Large intestine (tissue), 3 donors: ENCODE data around the gene GOSR2. TPM values are rescaled to one million over a fixed set of nuclear protein-coding genes. Genes with fewer than 3 reads are reported as not detected.
"Not testable (repeated sequence)": the region's sequence is repeated elsewhere in the genome, so short reads cannot be mapped to it uniquely, and the experiment has no call there.

Experiments used
- DNase-seq, 2 donors: peaks; one replicate each; pipeline versions ENCODE4 v3.0.0 to v3.0.0-alpha.2; 2013
- H3K27ac ChIP-seq: one replicate; pipeline ENCODE4 v1.5.1; 2013; ENCODE audit warnings: low read length
- H3K27me3 ChIP-seq: 2 replicates; pipeline ENCODE4 v1.6.1; 2013; ENCODE audit warnings: low read length; ENCODE audit not compliant: control insufficient read depth, insufficient read depth
- H3K36me3 ChIP-seq: 2 replicates; pipeline ENCODE4 v1.6.1; 2013; ENCODE audit warnings: low read length; ENCODE audit not compliant: control insufficient read depth, insufficient read depth
- H3K4me1 ChIP-seq: one replicate; pipeline ENCODE4 v1.6.1; 2013; ENCODE audit warnings: low read length; ENCODE audit not compliant: control insufficient read depth, insufficient read depth
- H3K4me3 ChIP-seq: one replicate; pipeline ENCODE4 v1.5.1; 2013; ENCODE audit warnings: low read length
- H3K9me3 ChIP-seq: one replicate; pipeline ENCODE4 v1.6.1; 2013; ENCODE audit warnings: mild to moderate bottlenecking, low read depth, low read length, moderate library complexity; ENCODE audit not compliant: control insufficient read depth
- WGBS: methylation state at CpG from one replicate; pipeline ENCODE4 v1.1.5; 2013; ENCODE audit warnings: low lambda C conversion rate; ENCODE audit not compliant: insufficient coverage; 5-methylcytosine and 5-hydroxymethylcytosine counted together
- polyA plus RNA-seq: library from polyadenylated mRNA; unstranded; fragments of 120-200 nt; gene quantifications from one replicate; pipeline ENCODE4 v1.2.1, GENCODE V29; 2013

Gene GOSR2
- polyA plus RNA-seq, 1 donor, result 103 TPM

GRCh38 chr17:46953191-46953590 is 30.2 kb downstream of the GOSR2 start:
- WGBS, result no CpG with 5 or more reads among the region's 4 CpGs
- not testable (repeated sequence) for H3K9me3 ChIP-seq, DNase-seq, H3K36me3 ChIP-seq, H3K27ac ChIP-seq, H3K4me1 ChIP-seq, H3K27me3 ChIP-seq, H3K4me3 ChIP-seq

- WGBS, result no CpG with 5 or more reads among the region's 8 CpGs
- no peak overlapping the region for H3K27ac ChIP-seq
- H3K4me3 ChIP-seq, result no peak overlapping the region
- no peaks in the 10 kb centered on the region for H3K4me1 ChIP-seq
- H3K27me3 ChIP-seq, result peaks cover 5% of the 10 kb centered on the region
- no peaks in the 10 kb centered on the region for H3K9me3 ChIP-seq
- no peaks in the 10 kb centered on the region for H3K36me3 ChIP-seq
- no peak for DNase-seq
Observed at GRCh38 chr17:46958041-46958591, 35.2 kb downstream of the GOSR2 start.

DNA sequence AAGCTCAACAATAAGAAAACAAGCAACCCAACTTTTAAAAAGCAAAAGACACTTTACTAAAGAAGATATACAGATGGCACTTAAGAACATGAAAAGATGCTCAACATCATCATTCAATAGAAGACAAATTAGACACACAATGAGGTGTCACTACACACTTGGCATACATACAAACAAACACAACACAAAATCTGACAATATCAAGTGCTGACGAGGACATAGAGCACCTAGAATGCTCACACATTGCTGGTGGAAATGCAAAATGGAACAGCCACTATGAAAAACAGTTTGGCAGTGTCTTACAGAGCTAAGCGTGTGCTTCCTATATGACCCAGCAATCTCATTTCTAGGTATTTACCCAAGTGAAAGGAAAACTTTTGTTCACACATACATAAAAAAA is 37.2 kb downstream of the GOSR2 start:
- Histone ChIP-seq H3K4me3 (no peak overlapping the region), H3K27me3 (peaks cover 5% of the 10 kb centered on the region), H3K27ac (no peak overlapping the region), H3K4me1 (no peaks in the 10 kb centered on the region), H3K36me3 (no peaks in the 10 kb centered on the region), H3K9me3 (no peaks in the 10 kb centered on the region)
- DNase-seq, result no peak
- no CpG with 5 or more reads among the region's 2 CpGs for WGBS

DNA sequence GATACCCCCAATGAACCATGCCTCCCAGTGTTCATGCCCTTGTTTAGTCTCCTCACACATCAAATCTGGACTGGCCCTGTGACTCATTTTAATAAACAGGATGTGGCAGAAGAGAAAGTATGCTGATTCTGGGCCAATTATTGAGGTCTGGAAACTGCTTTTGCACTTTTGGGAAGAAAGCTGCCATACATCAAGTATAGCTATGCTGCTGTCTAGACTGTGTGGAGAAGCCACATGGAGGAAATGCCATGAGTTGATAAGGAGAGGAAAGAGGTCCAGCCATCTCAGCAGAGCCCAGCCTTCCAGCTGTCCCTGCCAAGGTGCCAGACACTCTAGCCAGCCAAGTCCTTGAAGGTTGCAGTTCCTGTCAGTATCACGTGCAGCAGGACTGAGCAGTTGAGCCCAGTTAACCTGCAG is 39.4 kb downstream of the GOSR2 start:
- Histone ChIP-seq H3K9me3 (no peaks in the 10 kb centered on the region), H3K4me1 (no peaks in the 10 kb centered on the region), H3K27me3 (peaks cover 8% of the 10 kb centered on the region), H3K27ac (no peak overlapping the region), H3K4me3 (no peak overlapping the region), H3K36me3 (no peaks in the 10 kb centered on the region)
- no peak for DNase-seq
- no CpG with 5 or more reads among the region's 1 CpG for WGBS

- WGBS, result 83% methylated on average over 1 of the region's 2 CpGs
- DNase-seq, result no peak
- no peak overlapping the region for H3K27ac ChIP-seq
- H3K36me3 ChIP-seq, result no peaks in the 10 kb centered on the region
- H3K4me1 ChIP-seq, result no peaks in the 10 kb centered on the region
- no peaks in the 10 kb centered on the region for H3K9me3 ChIP-seq
- no peak overlapping the region for H3K4me3 ChIP-seq
- H3K27me3 ChIP-seq, result peaks cover 8% of the 10 kb centered on the region
Observed at GRCh38 chr17:46963571-46963970, 40.6 kb downstream of the GOSR2 start.

GRCh38 chr17:46964315-46965265 is 41.6 kb downstream of the GOSR2 start:
- Histone ChIP-seq H3K4me1 (no peaks in the 10 kb centered on the region), H3K9me3 (no peaks in the 10 kb centered on the region), H3K27me3 (peaks cover 7% of the 10 kb centered on the region), H3K27ac (no peak overlapping the region), H3K4me3 (no peak overlapping the region), H3K36me3 (no peaks in the 10 kb centered on the region)
- no peak for DNase-seq
- WGBS, result 100% methylated on average over 1 of the region's 9 CpGs

- Histone ChIP-seq H3K36me3 (no peaks in the 10 kb centered on the region), H3K27ac (no peak overlapping the region), H3K4me1 (no peaks in the 10 kb centered on the region), H3K4me3 (no peak overlapping the region), H3K9me3 (no peaks in the 10 kb centered on the region), H3K27me3 (peaks cover 6% of the 10 kb centered on the region)
- 86% methylated on average over 1 of the region's 6 CpGs for WGBS
- no peak for DNase-seq
Observed at GRCh38 chr17:46968224-46968834, 45.4 kb downstream of the GOSR2 start.

DNA sequence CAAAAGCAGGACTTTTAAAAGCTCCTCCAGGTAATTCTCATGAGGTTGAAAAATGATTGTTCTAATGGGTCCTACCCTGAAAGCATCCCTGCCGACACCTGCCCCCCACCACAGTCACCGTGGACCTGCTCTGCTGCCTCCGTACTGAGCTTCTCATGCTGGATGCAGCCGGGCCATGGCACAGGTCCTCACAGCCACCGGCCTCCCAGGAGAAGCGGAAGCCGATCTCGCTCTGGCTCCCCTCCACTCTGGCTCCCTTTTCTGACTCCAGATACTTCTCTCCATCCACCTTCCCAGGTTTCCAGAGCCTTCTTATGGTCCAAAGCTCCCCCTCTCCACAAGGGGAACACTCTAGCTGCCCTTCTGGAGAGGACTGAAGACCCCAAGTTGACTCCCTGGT is 45.9 kb downstream of the GOSR2 start:
- no CpG with 5 or more reads among the region's 8 CpGs for WGBS
- no peak overlapping the region for H3K4me3 ChIP-seq
- H3K27me3 ChIP-seq, result peaks cover 8% of the 10 kb centered on the region
- no peaks in the 10 kb centered on the region for H3K4me1 ChIP-seq
- no peaks in the 10 kb centered on the region for H3K36me3 ChIP-seq
- H3K27ac ChIP-seq, result no peak overlapping the region
- no peak for DNase-seq
- no peaks in the 10 kb centered on the region for H3K9me3 ChIP-seq

DNA sequence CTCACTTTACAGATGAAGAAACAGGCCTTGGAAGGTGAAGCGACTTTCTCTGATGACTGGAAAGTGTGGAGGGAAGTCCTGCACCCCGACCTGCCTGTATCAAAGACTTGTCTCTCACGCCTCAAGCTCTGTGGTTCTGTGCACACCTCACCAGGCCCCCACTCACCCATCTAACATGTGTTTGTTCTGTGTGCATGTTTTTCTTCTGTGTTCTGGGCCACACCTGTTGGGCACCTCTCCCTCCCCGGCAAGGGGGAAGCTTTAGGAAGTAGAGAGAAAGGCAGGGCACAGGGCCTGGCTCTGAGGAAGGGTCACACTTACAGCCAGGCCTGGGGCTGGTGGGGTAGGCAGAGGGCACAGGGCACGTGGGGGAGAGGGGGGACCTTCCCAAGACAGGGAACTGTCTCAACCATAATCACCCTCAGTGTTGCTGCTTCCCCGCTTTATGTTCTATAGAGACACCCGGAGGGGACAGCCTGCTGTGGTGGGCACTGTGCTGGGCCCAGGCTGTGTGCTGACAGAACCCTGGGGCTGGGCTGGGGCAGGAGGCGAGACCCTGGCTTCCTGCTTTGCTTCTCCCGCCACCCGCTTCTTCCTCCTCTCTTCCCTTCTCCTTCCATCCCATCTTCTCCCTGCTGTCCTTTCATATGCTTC is 48.8 kb downstream of the GOSR2 start:
- no peaks in the 10 kb centered on the region for H3K9me3 ChIP-seq
- no peak overlapping the region for H3K4me3 ChIP-seq
- H3K27me3 ChIP-seq, result peaks cover 15% of the 10 kb centered on the region
- no peak overlapping the region for H3K27ac ChIP-seq
- H3K4me1 ChIP-seq, result no peaks in the 10 kb centered on the region
- 60% methylated on average over 1 of the region's 10 CpGs for WGBS
- no peak for DNase-seq
- no peaks in the 10 kb centered on the region for H3K36me3 ChIP-seq

DNA sequence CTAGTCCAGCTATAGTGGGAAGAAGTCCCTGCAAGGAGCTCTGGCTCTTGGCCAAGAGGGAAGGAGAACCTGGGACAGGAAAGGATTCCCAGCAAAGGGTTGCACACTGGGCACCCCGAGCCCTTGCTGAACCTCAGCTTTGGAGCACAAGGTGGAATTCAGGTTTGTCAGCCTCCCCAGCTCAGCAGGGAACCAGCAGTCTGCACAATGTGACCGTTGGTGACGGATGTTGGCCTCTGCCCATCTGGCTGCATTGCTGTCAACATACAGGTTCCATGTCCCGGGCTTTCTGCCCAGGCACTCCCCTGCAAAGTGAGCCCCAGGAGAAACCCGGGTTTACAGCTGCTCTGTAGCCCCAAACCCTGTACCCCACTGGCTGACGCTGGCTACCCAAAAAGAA is 49.4 kb downstream of the GOSR2 start:
- Histone ChIP-seq H3K27ac (no peak overlapping the region), H3K4me3 (no peak overlapping the region), H3K36me3 (no peaks in the 10 kb centered on the region), H3K4me1 (no peaks in the 10 kb centered on the region), H3K9me3 (no peaks in the 10 kb centered on the region), H3K27me3 (peaks cover 21% of the 10 kb centered on the region)
- no peak for DNase-seq
- WGBS, result no CpG with 5 or more reads among the region's 6 CpGs
